Endodermal cell (in vitro differentiated cells): Measurements from ENCODE around the gene NXPH4. TPM values are rescaled to one million over a fixed set of nuclear protein-coding genes. Genes with fewer than 3 reads are reported as not detected.

Experiments used
- DNase-seq: peaks from one replicate; pipeline ENCODE4 v3.0.0-alpha.2; 2017
- H3K27ac ChIP-seq: 2 replicates; pipeline ENCODE4 v1.5.1; 2013; ENCODE audit warnings: mild to moderate bottlenecking, low read depth, low read length, moderate library complexity
- H3K27me3 ChIP-seq: 2 replicates; pipeline ENCODE4 v1.6.1; 2013; ENCODE audit warnings: mild to moderate bottlenecking, low read length, moderate library complexity; ENCODE audit not compliant: insufficient read depth, control insufficient read depth, poor library complexity, severe bottlenecking
- H3K36me3 ChIP-seq: 2 replicates; pipeline ENCODE4 v1.7.0; 2013; ENCODE audit warnings: mild to moderate bottlenecking, low read length, moderate library complexity; ENCODE audit not compliant: control insufficient read depth, insufficient read depth
- H3K4me1 ChIP-seq: one replicate; pipeline ENCODE4 v1.7.0; 2013; ENCODE audit warnings: low read length; ENCODE audit not compliant: control insufficient read depth, insufficient read depth
- H3K4me3 ChIP-seq: 2 replicates; pipeline ENCODE4 v1.5.1; 2013; ENCODE audit warnings: mild to moderate bottlenecking, low read length, moderate library complexity
- H3K9ac ChIP-seq: 2 replicates; pipeline ENCODE4 v1.6.1; 2013; ENCODE audit warnings: mild to moderate bottlenecking, low read length, moderate library complexity; ENCODE audit not compliant: poor library complexity, severe bottlenecking; ENCODE audit errors: extremely low read depth
- H3K9me3 ChIP-seq: 2 replicates; pipeline ENCODE4 v1.6.1; 2013; ENCODE audit warnings: mild to moderate bottlenecking, low read length, moderate library complexity; ENCODE audit not compliant: control insufficient read depth
- H3K27ac Mint-ChIP-seq: 2 replicates; pipeline ENCODE4 v1.8.0; 2020; ENCODE audit warnings: mixed read lengths
- H3K27me3 Mint-ChIP-seq: 2 replicates; pipeline ENCODE4 v1.8.0; 2021; ENCODE audit warnings: mild to moderate bottlenecking, mixed read lengths; ENCODE audit not compliant: insufficient read depth
- H3K36me3 Mint-ChIP-seq: 2 replicates; pipeline ENCODE4 v1.8.0; 2020; ENCODE audit warnings: low read depth, mixed read lengths
- H3K4me1 Mint-ChIP-seq: 2 replicates; pipeline ENCODE4 v1.8.0; 2020; ENCODE audit warnings: mixed read lengths
- H3K4me3 Mint-ChIP-seq: 2 replicates; pipeline ENCODE4 v1.8.0; 2020; ENCODE audit warnings: mild to moderate bottlenecking, moderate library complexity, mixed read lengths
- H3K9me3 Mint-ChIP-seq: 2 replicates; pipeline ENCODE4 v1.8.0; 2020; ENCODE audit warnings: mild to moderate bottlenecking, mixed read lengths
- WGBS, 2 experiments: methylation state at CpG; one replicate each; pipeline versions ENCODE4 v1.1.5 to v1.1.7; 2013; ENCODE audit warnings: missing lambda C conversion rate in 2 of 2, mixed read lengths in 1 of 2; ENCODE audit not compliant: insufficient coverage in 1 of 2, insufficient read length in 1 of 2; 5-methylcytosine and 5-hydroxymethylcytosine counted together
- total RNA-seq, 2 donors: library from RNA; stranded (reverse); fragmentation: NEBNext Ultra II Directional in 1 of 2; extraction: Animal tissue kit (Norgen Biotek cat#: 25700) in 1 of 2; gene quantifications; 2 replicates in 1 of 2; 3 replicates in 1 of 2; pipeline ENCODE4 v1.2.1, GENCODE V29; 2021
- TF ChIP-seq, protein P1 (sequence below): fragments of 200-600 bp; sonication (generic); conservative IDR thresholded peaks from 2 replicates; pipeline ENCODE4 v1.5.0; 2021; ENCODE audit warnings: antibody characterized with exemption, mild to moderate bottlenecking

Gene NXPH4
- total RNA-seq, 2 donors from 2014 or later = 0.31 to 1.1 TPM

GRCh38 chr12:57187222-57188089, 29.1 kb upstream of the NXPH4 start:
- Mint-ChIP-seq H3K4me1 (peaks cover 3% of the 10 kb centered on the region), H3K27ac (no peak overlapping the region), H3K27me3 (no peaks in the 10 kb centered on the region), H3K4me3 (no peak overlapping the region), H3K36me3 (peaks cover 70% of the 10 kb centered on the region), H3K9me3 (no peaks in the 10 kb centered on the region)
- WGBS, 2 experiments = 90 to 91% methylated on average over 20 to 21 of the region's 21 CpGs
- H3K4me1 ChIP-seq = no peaks in the 10 kb centered on the region
- peaks cover 58% of the 10 kb centered on the region for H3K36me3 ChIP-seq
- TF ChIP-seq, protein P1, sequence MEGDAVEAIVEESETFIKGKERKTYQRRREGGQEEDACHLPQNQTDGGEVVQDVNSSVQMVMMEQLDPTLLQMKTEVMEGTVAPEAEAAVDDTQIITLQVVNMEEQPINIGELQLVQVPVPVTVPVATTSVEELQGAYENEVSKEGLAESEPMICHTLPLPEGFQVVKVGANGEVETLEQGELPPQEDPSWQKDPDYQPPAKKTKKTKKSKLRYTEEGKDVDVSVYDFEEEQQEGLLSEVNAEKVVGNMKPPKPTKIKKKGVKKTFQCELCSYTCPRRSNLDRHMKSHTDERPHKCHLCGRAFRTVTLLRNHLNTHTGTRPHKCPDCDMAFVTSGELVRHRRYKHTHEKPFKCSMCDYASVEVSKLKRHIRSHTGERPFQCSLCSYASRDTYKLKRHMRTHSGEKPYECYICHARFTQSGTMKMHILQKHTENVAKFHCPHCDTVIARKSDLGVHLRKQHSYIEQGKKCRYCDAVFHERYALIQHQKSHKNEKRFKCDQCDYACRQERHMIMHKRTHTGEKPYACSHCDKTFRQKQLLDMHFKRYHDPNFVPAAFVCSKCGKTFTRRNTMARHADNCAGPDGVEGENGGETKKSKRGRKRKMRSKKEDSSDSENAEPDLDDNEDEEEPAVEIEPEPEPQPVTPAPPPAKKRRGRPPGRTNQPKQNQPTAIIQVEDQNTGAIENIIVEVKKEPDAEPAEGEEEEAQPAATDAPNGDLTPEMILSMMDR = no peak
- no peak for DNase-seq
- H3K9ac ChIP-seq = no peak overlapping the region
- no peak overlapping the region for H3K4me3 ChIP-seq
- H3K27ac ChIP-seq = no peak overlapping the region
- H3K27me3 ChIP-seq = no peaks in the 10 kb centered on the region
- no peaks in the 10 kb centered on the region for H3K9me3 ChIP-seq

DNA sequence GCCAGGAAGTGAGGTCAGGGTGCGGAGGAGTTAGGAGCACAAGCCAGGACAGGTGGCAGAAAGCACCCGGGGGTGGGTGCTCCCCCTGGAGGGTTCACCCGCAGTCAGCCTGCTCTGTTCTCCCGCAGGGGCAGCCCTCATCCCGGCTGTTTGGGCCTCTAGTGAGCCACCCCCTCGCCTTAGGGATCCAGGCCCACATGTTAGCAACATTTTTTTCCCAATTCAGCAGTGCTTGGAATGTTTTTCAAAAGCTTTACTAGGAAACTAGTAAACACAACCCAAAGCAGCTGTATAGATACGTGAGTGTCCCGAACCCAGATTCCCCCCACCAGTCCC, 28.5 kb upstream of the NXPH4 start:
- Histone ChIP-seq H3K27me3 (no peaks in the 10 kb centered on the region), H3K9ac (no peak overlapping the region), H3K9me3 (no peaks in the 10 kb centered on the region), H3K4me1 (no peaks in the 10 kb centered on the region), H3K36me3 (peaks cover 58% of the 10 kb centered on the region), H3K27ac (no peak overlapping the region), H3K4me3 (no peak overlapping the region)
- TF ChIP-seq, protein P1 = no peak
- H3K4me1 Mint-ChIP-seq = no peaks in the 10 kb centered on the region
- no peak for DNase-seq
- H3K4me3 Mint-ChIP-seq = no peak overlapping the region
- no peak overlapping the region for H3K27ac Mint-ChIP-seq
- peaks cover 71% of the 10 kb centered on the region for H3K36me3 Mint-ChIP-seq
- no peaks in the 10 kb centered on the region for H3K9me3 Mint-ChIP-seq
- 93 to 94% methylated on average over 3 to 8 of the region's 8 CpGs for WGBS, 2 experiments
- H3K27me3 Mint-ChIP-seq = no peaks in the 10 kb centered on the region

DNA sequence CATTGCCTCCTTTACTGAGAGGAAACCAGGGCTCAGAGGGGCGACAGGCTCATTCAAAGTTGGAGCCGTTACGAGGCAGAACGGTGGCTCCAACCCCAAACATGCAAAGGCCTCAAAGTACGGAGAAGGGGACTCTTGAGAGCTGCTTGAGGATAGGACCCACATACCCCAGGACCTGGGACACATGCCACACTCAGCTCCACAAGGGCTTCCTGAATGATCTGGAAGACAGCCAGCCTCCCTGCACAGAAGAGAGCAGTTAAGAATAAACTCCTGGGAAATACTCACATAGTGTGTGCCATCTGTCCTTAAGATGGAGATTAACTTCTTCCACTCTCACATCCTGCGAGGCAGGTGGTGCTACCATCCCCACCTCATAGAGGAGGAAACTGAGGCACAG, 26.6 kb upstream of the NXPH4 start:
- H3K36me3 ChIP-seq = peaks cover 47% of the 10 kb centered on the region
- Mint-ChIP-seq H3K9me3 (no peaks in the 10 kb centered on the region), H3K4me1 (no peaks in the 10 kb centered on the region), H3K36me3 (peaks cover 70% of the 10 kb centered on the region), H3K27ac (no peak overlapping the region), H3K4me3 (no peak overlapping the region), H3K27me3 (no peaks in the 10 kb centered on the region)
- DNase-seq = no peak
- 90 to 93% methylated on average over 4 to 6 of the region's 6 CpGs for WGBS, 2 experiments
- H3K4me3 ChIP-seq = no peak overlapping the region
- H3K4me1 ChIP-seq = no peaks in the 10 kb centered on the region
- TF ChIP-seq, protein P1 = no peak
- H3K9ac ChIP-seq = no peak overlapping the region
- no peaks in the 10 kb centered on the region for H3K27me3 ChIP-seq
- no peaks in the 10 kb centered on the region for H3K9me3 ChIP-seq
- H3K27ac ChIP-seq = no peak overlapping the region
